NB4 (cell line): Measurements from ENCODE around the gene RBBP8.

Experiments used
- CTCF ChIP-seq: IDR thresholded peaks from one replicate; pipeline ENCODE4 v1.5.1; 2012; ENCODE audit warnings: low read depth, low read length
- MYC ChIP-seq: IDR thresholded peaks from 2 replicates; pipeline ENCODE4 v1.6.1; 2011; ENCODE audit warnings: low read depth, low read length
- POLR2A ChIP-seq: IDR thresholded peaks from 2 replicates; pipeline ENCODE4 v1.6.1; 2011; ENCODE audit warnings: mild to moderate bottlenecking; ENCODE audit not compliant: insufficient read length; ENCODE audit errors: extremely low read depth
- TF ChIP-seq, protein P1 (sequence below): IDR thresholded peaks from 2 replicates; pipeline ENCODE4 v1.6.1; 2011; ENCODE audit warnings: low read depth, low read length

DNA sequence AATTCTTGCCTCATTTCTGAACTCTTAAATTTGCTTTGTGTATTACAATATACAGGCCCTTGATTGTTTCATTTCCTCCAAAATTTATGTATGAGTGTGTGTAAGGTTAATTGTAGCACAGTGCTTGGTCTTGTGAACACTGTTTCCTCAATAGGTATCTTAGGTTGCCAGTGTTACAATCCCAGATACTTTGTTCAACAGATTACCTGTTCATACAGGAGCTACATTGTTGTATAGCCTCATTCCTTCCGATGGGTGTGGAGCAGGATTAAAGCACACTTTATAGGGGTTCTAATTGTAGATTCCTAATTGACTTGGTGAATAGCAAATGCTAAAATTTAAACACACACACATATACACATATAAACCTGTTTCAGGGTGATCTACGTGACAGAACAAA, 10.7 kb downstream of the RBBP8 start:
- TF ChIP-seq CTCF (no peak), POLR2A (no peak), MYC (no peak)
- TF ChIP-seq, protein P1, sequence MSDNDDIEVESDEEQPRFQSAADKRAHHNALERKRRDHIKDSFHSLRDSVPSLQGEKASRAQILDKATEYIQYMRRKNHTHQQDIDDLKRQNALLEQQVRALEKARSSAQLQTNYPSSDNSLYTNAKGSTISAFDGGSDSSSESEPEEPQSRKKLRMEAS: no peak
